Fibroblast of lung (primary cell): Measurements from ENCODE around the gene GPD1L. TPM values are rescaled to one million over a fixed set of nuclear protein-coding genes. Genes with fewer than 3 reads are reported as not detected.

Source experiments
- DNase-seq, 2 donors: peaks; one replicate each; pipeline versions ENCODE4 v3.0.0 to v3.0.0-alpha.2; 2010; ENCODE audit warnings: low read depth in 2 of 2
- H2AFZ ChIP-seq: 2 replicates; pipeline ENCODE4 v1.5.1; 2012; ENCODE audit warnings: low read length, control low read depth, inconsistent platforms
- H3K27ac ChIP-seq: 2 replicates; pipeline ENCODE4 v1.5.1; 2011; ENCODE audit warnings: low read length, control low read depth; ENCODE audit not compliant: insufficient read depth
- H3K27me3 ChIP-seq: 2 replicates; pipeline ENCODE4 v1.5.1; 2011; ENCODE audit warnings: mild to moderate bottlenecking, low read length; ENCODE audit not compliant: control insufficient read depth, insufficient read depth
- H3K36me3 ChIP-seq: 2 replicates; pipeline ENCODE4 v1.5.1; 2011; ENCODE audit warnings: low read length; ENCODE audit not compliant: control insufficient read depth, insufficient read depth
- H3K4me1 ChIP-seq: 2 replicates; pipeline ENCODE4 v1.5.1; 2011; ENCODE audit warnings: low read length; ENCODE audit not compliant: control insufficient read depth, insufficient read depth; ENCODE audit errors: extremely low read depth
- H3K4me2 ChIP-seq: 2 replicates; pipeline ENCODE4 v1.5.1; 2011; ENCODE audit warnings: low read length, control low read depth; ENCODE audit not compliant: insufficient read depth; ENCODE audit errors: extremely low read depth
- H3K4me3 ChIP-seq, 4 experiments: fragments of 200-600 bp in 1 of 4; sonication (generic) in 1 of 4; replicated peaks in 1 of 4; 2 replicates each; pipeline ENCODE4 v1.5.1; 2011 to 2016; ENCODE audit warnings: low read length in 4 of 4, low read depth in 3 of 4, mild to moderate bottlenecking in 3 of 4, control low read depth in 2 of 4, inconsistent platforms in 1 of 4, mixed read lengths in 1 of 4; ENCODE audit not compliant: insufficient read depth in 1 of 4; ENCODE audit errors: control extremely low read depth in 1 of 4
- H3K79me2 ChIP-seq: 2 replicates; pipeline ENCODE4 v1.5.1; 2012; ENCODE audit warnings: mild to moderate bottlenecking, low read length, inconsistent platforms; ENCODE audit not compliant: control insufficient read depth, insufficient read depth
- H3K9ac ChIP-seq: 2 replicates; pipeline ENCODE4 v1.5.1; 2011; ENCODE audit warnings: mild to moderate bottlenecking, low read length, control low read depth; ENCODE audit not compliant: insufficient read depth
- H3K9me3 ChIP-seq: 2 replicates; pipeline ENCODE4 v1.5.1; 2012; ENCODE audit warnings: low read depth, low read length; ENCODE audit not compliant: control insufficient read depth, insufficient read depth
- H4K20me1 ChIP-seq: 2 replicates; pipeline ENCODE4 v1.5.1; 2011; ENCODE audit warnings: low read length; ENCODE audit not compliant: control insufficient read depth, insufficient read depth; ENCODE audit errors: extremely low read depth
- CTCF ChIP-seq, 2 donors: IDR thresholded peaks in 1 of 2; conservative IDR thresholded peaks in 1 of 2; 1 replicate in 1 of 2; 2 replicates in 1 of 2; pipeline ENCODE4 v1.5.1; 2011 to 2012; ENCODE audit warnings: low read length in 2 of 2, control low read depth in 1 of 2, inconsistent platforms in 1 of 2, low read depth in 1 of 2, mild to moderate bottlenecking in 1 of 2
- EZH2 ChIP-seq: IDR thresholded peaks from 2 replicates; pipeline ENCODE4 v1.5.1; 2012; ENCODE audit warnings: low read length, control low read depth, mild to moderate bottlenecking; ENCODE audit errors: missing control alignments
- polyA plus RNA-seq, 2 donors: library from polyadenylated mRNA; depleted of rRNA in 1 of 2; stranded (reverse) in 1 of 2; unstranded in 1 of 2; fragments of >200 nt; gene quantifications; 2 replicates each; pipeline ENCODE4 v1.2.1, GENCODE V29; 2011 to 2012; ENCODE audit warnings: missing spikeins in 1 of 2
- total RNA-seq: library from RNA; depleted of rRNA; stranded (reverse); fragments of >200 nt; gene quantifications from 2 replicates; pipeline ENCODE4 v1.2.1, GENCODE V29; 2014

GPD1L gene
- total and polyA plus RNA-seq, 2 donors (not counting 1 experiment from before 2014, with no cell fraction given) = 5.8 to 15.0 TPM

- no peaks in the 10 kb centered on the region for H3K36me3 ChIP-seq
- H3K79me2 ChIP-seq = no peaks in the 10 kb centered on the region
- TF ChIP-seq CTCF (conservative IDR thresholded peaks at IDR 0.05 in 1 of 2, IDR thresholded peaks at IDR 0.05 in 1 of 2; ENCODE audit: low read depth in 1 of 2, low read length in 2 of 2) = no peak
- TF ChIP-seq EZH2 = no peak
- H3K9me3 ChIP-seq = no peaks in the 10 kb centered on the region
- no peaks in the 10 kb centered on the region for H3K27me3 ChIP-seq
- no peak for DNase-seq
- no peak overlapping the region for H2AFZ ChIP-seq
- no peak overlapping the region for H3K4me3 ChIP-seq
- H3K4me1 ChIP-seq = no peaks in the 10 kb centered on the region
- H3K27ac ChIP-seq = no peak overlapping the region
- no peaks in the 10 kb centered on the region for H4K20me1 ChIP-seq
- H3K4me2 ChIP-seq = no peak overlapping the region
- H3K9ac ChIP-seq = no peak overlapping the region
Observed at GRCh38 chr3:32172420-32172819, 66.0 kb downstream of the GPD1L start.

- Histone ChIP-seq H3K4me2 (no peak overlapping the region), H3K4me3 (no peak overlapping the region), H3K9ac (no peak overlapping the region), H4K20me1 (no peaks in the 10 kb centered on the region), H3K27ac (no peak overlapping the region), H3K9me3 (no peaks in the 10 kb centered on the region), H3K4me1 (no peaks in the 10 kb centered on the region), H3K79me2 (no peaks in the 10 kb centered on the region), H2AFZ (no peak overlapping the region), H3K36me3 (no peaks in the 10 kb centered on the region), H3K27me3 (no peaks in the 10 kb centered on the region)
- TF ChIP-seq EZH2 = no peak
- TF ChIP-seq CTCF (conservative IDR thresholded peaks at IDR 0.05 in 1 of 2, IDR thresholded peaks at IDR 0.05 in 1 of 2; ENCODE audit: low read depth in 1 of 2, low read length in 2 of 2) = peak; percentile 46 to 65
- DNase-seq = peak; percentile 41 to 78
Observed at GRCh38 chr3:32175607-32176197, 69.3 kb downstream of the GPD1L start.

GRCh38 chr3:32176989-32177701 lies 70.7 kb downstream of the GPD1L start:
- H2AFZ ChIP-seq = peak overlapping the region; percentile 4
- H3K9ac ChIP-seq = no peak overlapping the region
- peaks cover 2% of the 10 kb centered on the region for H3K27me3 ChIP-seq
- no peaks in the 10 kb centered on the region for H3K36me3 ChIP-seq
- H3K9me3 ChIP-seq = no peaks in the 10 kb centered on the region
- no peaks in the 10 kb centered on the region for H4K20me1 ChIP-seq
- no peaks in the 10 kb centered on the region for H3K79me2 ChIP-seq
- no peaks in the 10 kb centered on the region for H3K4me1 ChIP-seq
- no peak for TF ChIP-seq EZH2
- peak; percentile 65 to 72 for TF ChIP-seq CTCF (conservative IDR thresholded peaks at IDR 0.05 in 1 of 2, IDR thresholded peaks at IDR 0.05 in 1 of 2; ENCODE audit: low read depth in 1 of 2, low read length in 2 of 2)
- no peak overlapping the region for H3K4me3 ChIP-seq
- peak; percentile 46 to 58 for DNase-seq
- H3K4me2 ChIP-seq = no peak overlapping the region
- no peak overlapping the region for H3K27ac ChIP-seq
